GF-D8 (cell line): ENCODE measurements around the gene TUBGCP3.
"Not testable (repeated sequence)": the region's sequence is repeated elsewhere in the genome, so short reads cannot be mapped to it uniquely, and the experiment has no call there.

Experiments
- DNase-seq: peaks from one replicate; lab custom pipeline; 2025; lab: John Stamatoyannopoulos, UW

TUBGCP3 gene

GRCh38 chr13:112587764-112588489 lies at the start of gene TUBGCP3:
Gene TUBGCP3 (minus strand): TSS chr13:112588153. CDS start chr13:112587980, 173 bp downstream.
- peak; percentile 71 for DNase-seq

- no peak for DNase-seq
Observed at GRCh38 chr13:112637017-112637801, 49.3 kb upstream of the TUBGCP3 start.

- no peak for DNase-seq
Observed at GRCh38 chr13:112636401-112636975, 48.5 kb upstream of the TUBGCP3 start.

- no peak for DNase-seq
Observed at GRCh38 chr13:112635323-112635722, 47.4 kb upstream of the TUBGCP3 start.

GRCh38 chr13:112634102-112634501 lies 46.1 kb upstream of the TUBGCP3 start:
- DNase-seq: no peak

- DNase-seq: not testable (repeated sequence)
Observed at GRCh38 chr13:112630226-112630625, 42.3 kb upstream of the TUBGCP3 start.

GRCh38 chr13:112629161-112629560 lies 41.2 kb upstream of the TUBGCP3 start:
- no peak for DNase-seq

- DNase-seq: not testable (repeated sequence)
Observed at GRCh38 chr13:112627613-112628012, 39.7 kb upstream of the TUBGCP3 start.

GRCh38 chr13:112627161-112627560 lies 39.2 kb upstream of the TUBGCP3 start:
- DNase-seq: no peak

GRCh38 chr13:112626761-112627160 lies 38.8 kb upstream of the TUBGCP3 start:
- DNase-seq: no peak

GRCh38 chr13:112626124-112626523 lies 38.2 kb upstream of the TUBGCP3 start:
- DNase-seq: no peak

GRCh38 chr13:112625698-112626097 lies 37.7 kb upstream of the TUBGCP3 start:
- no peak for DNase-seq

- DNase-seq: no peak
Observed at GRCh38 chr13:112624602-112625430, 36.9 kb upstream of the TUBGCP3 start.

- no peak for DNase-seq
Observed at GRCh38 chr13:112624040-112624439, 36.1 kb upstream of the TUBGCP3 start.

- no peak for DNase-seq
Observed at GRCh38 chr13:112623051-112623711, 35.2 kb upstream of the TUBGCP3 start.

- DNase-seq: no peak
Observed at GRCh38 chr13:112622375-112622774, 34.4 kb upstream of the TUBGCP3 start.

GRCh38 chr13:112619730-112620631 lies 32.0 kb upstream of the TUBGCP3 start:
- no peak for DNase-seq

- DNase-seq: no peak
Observed at GRCh38 chr13:112618501-112618900, 30.5 kb upstream of the TUBGCP3 start.

GRCh38 chr13:112617754-112618375 lies 29.9 kb upstream of the TUBGCP3 start:
- no peak for DNase-seq
